Lung (tissue), 12 donors: ENCODE measurements around the gene RETSAT. TPM values are rescaled to one million over a fixed set of nuclear protein-coding genes. Genes with fewer than 3 reads are reported as not detected.

Experiments
- ATAC-seq: fragments of 200-7000 bp; cut with Tn5 transposase; one replicate; pipeline ENCODE4 v1.9.1; 2020; ENCODE audit warnings: moderate number of reproducible peaks; ENCODE audit not compliant: insufficient read depth, low FRiP score
- DNase-seq, 3 donors: peaks; one replicate each; pipeline ENCODE4 v3.0.0-alpha.2; 2013 to 2017
- H3K27ac ChIP-seq, 2 donors: one replicate each; pipeline ENCODE4 v1.5.1; 2013; ENCODE audit warnings: mild to moderate bottlenecking in 2 of 2, moderate library complexity in 2 of 2, control low read depth in 1 of 2, inconsistent platforms in 1 of 2, low read depth in 1 of 2, low read length in 1 of 2
- H3K27me3 ChIP-seq, 3 donors: one replicate each; pipeline ENCODE4 v1.5.1; 2013; ENCODE audit warnings: low read length in 2 of 3; ENCODE audit not compliant: control insufficient read depth in 3 of 3, insufficient read depth in 3 of 3
- H3K36me3 ChIP-seq, 4 donors: one replicate each; pipeline ENCODE4 v1.5.1; 2013; ENCODE audit warnings: low read length in 4 of 4, mild to moderate bottlenecking in 1 of 4, moderate library complexity in 1 of 4; ENCODE audit not compliant: control insufficient read depth in 4 of 4, insufficient read depth in 4 of 4
- H3K4me1 ChIP-seq, 5 donors: one replicate each; pipeline ENCODE4 v1.5.1; 2013; ENCODE audit warnings: low read length in 5 of 5, mild to moderate bottlenecking in 2 of 5, moderate library complexity in 1 of 5; ENCODE audit not compliant: control insufficient read depth in 5 of 5, insufficient read depth in 5 of 5
- H3K4me3 ChIP-seq: one replicate; pipeline ENCODE4 v1.5.1; 2013; ENCODE audit warnings: mild to moderate bottlenecking, control low read depth, moderate library complexity
- H3K9ac ChIP-seq, 2 donors: one replicate each; pipeline ENCODE4 v1.5.1; 2013; ENCODE audit warnings: low read length in 2 of 2, control low read depth in 1 of 2; ENCODE audit not compliant: insufficient read depth in 1 of 2
- H3K9me3 ChIP-seq, 4 donors: one replicate each; pipeline ENCODE4 v1.5.1; 2013; ENCODE audit warnings: low read length in 3 of 4, mild to moderate bottlenecking in 1 of 4, moderate library complexity in 1 of 4; ENCODE audit not compliant: control insufficient read depth in 4 of 4, insufficient read depth in 3 of 4
- WGBS, 2 donors: extraction: QIAGEN DNeasy Blood & Tissue Kit; methylation state at CpG; one replicate each; pipeline ENCODE4 v1.1.7; 2013; 5-methylcytosine and 5-hydroxymethylcytosine counted together
- polyA plus RNA-seq, 2 donors: library from polyadenylated mRNA; stranded (reverse); fragments of 200-250 nt; gene quantifications; one replicate each; pipeline ENCODE4 v1.2.1, GENCODE V29; 2013
- total RNA-seq, 2 donors: library from RNA; depleted of rRNA in 1 of 2; stranded (reverse); fragments of >200 nt in 1 of 2; gene quantifications; one replicate each; pipeline ENCODE4 v1.2.1, GENCODE V29; 2014 to 2021
- TF ChIP-seq, protein P1 (sequence below): IDR thresholded peaks from 2 replicates; pipeline ENCODE4 v1.5.1; 2012; ENCODE audit warnings: mild to moderate bottlenecking; ENCODE audit errors: control extremely low read depth, extremely low read depth
- donor health status: control.
- donor health status: control.
- donor health status: Bipolar disorder and iron deficiency.
- donor health status: healthy.
- donor health status: DM: yes; HTN: yes; CAD: no.

RETSAT gene
- total and polyA plus RNA-seq, 4 donors = 19.6 to 55.4 (median 24.8) TPM

DNA sequence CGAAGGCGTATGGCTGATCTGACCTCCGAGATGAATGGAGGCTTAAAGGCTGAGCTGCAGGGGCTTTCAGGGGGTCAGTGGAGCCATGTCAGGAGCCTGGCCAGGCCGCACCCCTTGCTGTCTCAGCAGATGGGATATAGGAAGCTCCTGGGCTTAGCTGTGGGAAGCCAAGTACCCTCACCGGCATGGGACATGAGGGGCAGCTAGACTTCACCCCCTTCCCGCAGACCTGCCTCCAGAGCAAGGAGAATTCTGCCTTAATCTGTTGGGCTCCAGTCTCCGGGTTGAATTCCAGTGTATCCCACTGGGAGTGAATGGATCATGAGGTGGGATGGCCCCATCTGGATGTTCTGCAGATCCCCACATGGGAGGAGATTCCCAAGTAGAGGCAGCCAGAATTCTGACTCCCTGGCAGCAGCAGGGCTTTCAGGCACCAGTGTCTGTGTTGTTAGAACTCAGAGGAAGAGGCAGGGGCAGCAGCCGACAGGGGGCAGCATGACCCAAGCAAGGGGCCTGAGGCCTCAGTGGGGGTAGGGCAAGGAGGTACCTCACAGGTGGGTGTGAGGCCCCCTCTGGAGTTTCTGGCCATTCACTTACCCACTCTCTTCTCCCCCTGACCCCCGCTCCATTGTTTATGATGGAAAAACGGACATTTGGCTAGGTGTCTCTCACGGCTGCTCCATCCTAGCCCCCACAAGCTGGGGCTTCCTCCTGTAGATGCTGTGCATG lies 36.8 kb upstream of the RETSAT start:
- peak; percentile 22 to 56 (median 25) for DNase-seq
- H3K9ac ChIP-seq = no peak overlapping the region
- H3K36me3 ChIP-seq = peaks cover 0 to 46% (median 14%) of the 10 kb centered on the region in 4 donors
- 84 to 87% methylated on average over 11 of the region's 11 CpGs for WGBS, 2 donors
- H3K4me1 ChIP-seq = peaks cover 0 to under 1% (median 0%) of the 10 kb centered on the region in 5 donors
- TF ChIP-seq, protein P1, sequence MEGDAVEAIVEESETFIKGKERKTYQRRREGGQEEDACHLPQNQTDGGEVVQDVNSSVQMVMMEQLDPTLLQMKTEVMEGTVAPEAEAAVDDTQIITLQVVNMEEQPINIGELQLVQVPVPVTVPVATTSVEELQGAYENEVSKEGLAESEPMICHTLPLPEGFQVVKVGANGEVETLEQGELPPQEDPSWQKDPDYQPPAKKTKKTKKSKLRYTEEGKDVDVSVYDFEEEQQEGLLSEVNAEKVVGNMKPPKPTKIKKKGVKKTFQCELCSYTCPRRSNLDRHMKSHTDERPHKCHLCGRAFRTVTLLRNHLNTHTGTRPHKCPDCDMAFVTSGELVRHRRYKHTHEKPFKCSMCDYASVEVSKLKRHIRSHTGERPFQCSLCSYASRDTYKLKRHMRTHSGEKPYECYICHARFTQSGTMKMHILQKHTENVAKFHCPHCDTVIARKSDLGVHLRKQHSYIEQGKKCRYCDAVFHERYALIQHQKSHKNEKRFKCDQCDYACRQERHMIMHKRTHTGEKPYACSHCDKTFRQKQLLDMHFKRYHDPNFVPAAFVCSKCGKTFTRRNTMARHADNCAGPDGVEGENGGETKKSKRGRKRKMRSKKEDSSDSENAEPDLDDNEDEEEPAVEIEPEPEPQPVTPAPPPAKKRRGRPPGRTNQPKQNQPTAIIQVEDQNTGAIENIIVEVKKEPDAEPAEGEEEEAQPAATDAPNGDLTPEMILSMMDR = peak; percentile 10
- H3K9me3 ChIP-seq = no peaks in the 10 kb centered on the region
- H3K27ac ChIP-seq = no peak overlapping the region
- no peak overlapping the region for H3K4me3 ChIP-seq
- no peaks in the 10 kb centered on the region for H3K27me3 ChIP-seq
- no peak for ATAC-seq

- Histone ChIP-seq H3K9ac (no peak overlapping the region), H3K27me3 (no peaks in the 10 kb centered on the region), H3K4me3 (no peak overlapping the region), H3K4me1 (no peaks in the 10 kb centered on the region), H3K36me3 (peaks cover 0 to 44% (median 19%) of the 10 kb centered on the region in 4 donors), H3K27ac (no peak overlapping the region), H3K9me3 (no peaks in the 10 kb centered on the region)
- ATAC-seq = no peak
- no peak for DNase-seq
- TF ChIP-seq, protein P1 = no peak
- 90 to 92% methylated on average over 9 of the region's 9 CpGs for WGBS, 2 donors
These were observed 34.7 kb upstream of the RETSAT start for GRCh38 chr2:85388878-85389538.

- no peak overlapping the region for H3K9ac ChIP-seq
- ATAC-seq = no peak
- H3K9me3 ChIP-seq = no peaks in the 10 kb centered on the region
- TF ChIP-seq, protein P1 = no peak
- WGBS, 2 donors = 92 to 97% methylated on average over 2 of the region's 2 CpGs
- H3K4me3 ChIP-seq = no peak overlapping the region
- H3K36me3 ChIP-seq = peaks cover 0 to 45% (median 21%) of the 10 kb centered on the region in 4 donors
- H3K4me1 ChIP-seq = no peaks in the 10 kb centered on the region
- no peak overlapping the region for H3K27ac ChIP-seq
- DNase-seq = no peak
- no peaks in the 10 kb centered on the region for H3K27me3 ChIP-seq
These were observed 33.4 kb upstream of the RETSAT start for GRCh38 chr2:85387754-85388153.
